DMS 273 (cell line): ENCODE results near the gene TESK1.
"Not testable (repeated sequence)": the region's sequence is repeated elsewhere in the genome, so short reads cannot be mapped to it uniquely, and the experiment has no call there.

Experiments used
- DNase-seq: peaks from one replicate; lab custom pipeline; 2025; ENCODE audit not compliant: unreplicated experiment; lab: John Stamatoyannopoulos, UW

TESK1 gene

GRCh38 chr9:35615981-35616680, 11.1 kb downstream of the TESK1 start:
- no peak for DNase-seq

GRCh38 chr9:35616681-35617459, 11.8 kb downstream of the TESK1 start:
- DNase-seq: peak; percentile 47

GRCh38 chr9:35617548-35617947, 12.5 kb downstream of the TESK1 start:
- DNase-seq: no peak

- peak; percentile 30 for DNase-seq
These were observed 13.3 kb downstream of the TESK1 start, which contains the start of gene CD72 for GRCh38 chr9:35618325-35618727. Gene CD72 (minus strand): TSS chr9:35618413. CDS start chr9:35618303, 110 bp downstream.

- DNase-seq: no peak
These were observed 14.1 kb downstream of the TESK1 start for GRCh38 chr9:35618854-35619799.

GRCh38 chr9:35619800-35620158, 14.7 kb downstream of the TESK1 start:
- no peak for DNase-seq

- no peak for DNase-seq
These were observed 22.5 kb downstream of the TESK1 start for GRCh38 chr9:35627575-35627974.

- no peak for DNase-seq
These were observed 23.4 kb downstream of the TESK1 start for GRCh38 chr9:35628389-35628991.

- DNase-seq: no peak
These were observed 24.5 kb downstream of the TESK1 start for GRCh38 chr9:35629597-35629996.

GRCh38 chr9:35635730-35636129, 30.7 kb downstream of the TESK1 start:
- DNase-seq: no peak

GRCh38 chr9:35636135-35636876, 31.2 kb downstream of the TESK1 start:
- no peak for DNase-seq

GRCh38 chr9:35636877-35637246, 31.8 kb downstream of the TESK1 start:
- not testable (repeated sequence) for DNase-seq

GRCh38 chr9:35637427-35637955, 32.4 kb downstream of the TESK1 start:
- DNase-seq: not testable (repeated sequence)

- DNase-seq: not testable (repeated sequence)
These were observed 33.7 kb downstream of the TESK1 start for GRCh38 chr9:35638751-35639150.

GRCh38 chr9:35639225-35639624, 34.2 kb downstream of the TESK1 start:
- DNase-seq: not testable (repeated sequence)

- no peak for DNase-seq
These were observed 34.6 kb downstream of the TESK1 start for GRCh38 chr9:35639631-35640030.

- DNase-seq: not testable (repeated sequence)
These were observed 35.4 kb downstream of the TESK1 start for GRCh38 chr9:35640431-35640830.

GRCh38 chr9:35641478-35641877, 36.4 kb downstream of the TESK1 start:
- DNase-seq: not testable (repeated sequence)

GRCh38 chr9:35643046-35643445, 38.0 kb downstream of the TESK1 start:
- no peak for DNase-seq

GRCh38 chr9:35645736-35646135, 40.7 kb downstream of the TESK1 start:
- not testable (repeated sequence) for DNase-seq
